Activated T-helper 9 cell treated with anti-CD3 and anti-CD28 coated beads, Interleukin-2, amount 50 U/mL, for 16 hours (primary cell): ENCODE data around the gene YIPF1.

ENCODE experiments used
- DNase-seq: peaks from one replicate; pipeline ENCODE4 v3.0.0-alpha.2; 2020; ENCODE audit warnings: low read depth

YIPF1 gene

DNA sequence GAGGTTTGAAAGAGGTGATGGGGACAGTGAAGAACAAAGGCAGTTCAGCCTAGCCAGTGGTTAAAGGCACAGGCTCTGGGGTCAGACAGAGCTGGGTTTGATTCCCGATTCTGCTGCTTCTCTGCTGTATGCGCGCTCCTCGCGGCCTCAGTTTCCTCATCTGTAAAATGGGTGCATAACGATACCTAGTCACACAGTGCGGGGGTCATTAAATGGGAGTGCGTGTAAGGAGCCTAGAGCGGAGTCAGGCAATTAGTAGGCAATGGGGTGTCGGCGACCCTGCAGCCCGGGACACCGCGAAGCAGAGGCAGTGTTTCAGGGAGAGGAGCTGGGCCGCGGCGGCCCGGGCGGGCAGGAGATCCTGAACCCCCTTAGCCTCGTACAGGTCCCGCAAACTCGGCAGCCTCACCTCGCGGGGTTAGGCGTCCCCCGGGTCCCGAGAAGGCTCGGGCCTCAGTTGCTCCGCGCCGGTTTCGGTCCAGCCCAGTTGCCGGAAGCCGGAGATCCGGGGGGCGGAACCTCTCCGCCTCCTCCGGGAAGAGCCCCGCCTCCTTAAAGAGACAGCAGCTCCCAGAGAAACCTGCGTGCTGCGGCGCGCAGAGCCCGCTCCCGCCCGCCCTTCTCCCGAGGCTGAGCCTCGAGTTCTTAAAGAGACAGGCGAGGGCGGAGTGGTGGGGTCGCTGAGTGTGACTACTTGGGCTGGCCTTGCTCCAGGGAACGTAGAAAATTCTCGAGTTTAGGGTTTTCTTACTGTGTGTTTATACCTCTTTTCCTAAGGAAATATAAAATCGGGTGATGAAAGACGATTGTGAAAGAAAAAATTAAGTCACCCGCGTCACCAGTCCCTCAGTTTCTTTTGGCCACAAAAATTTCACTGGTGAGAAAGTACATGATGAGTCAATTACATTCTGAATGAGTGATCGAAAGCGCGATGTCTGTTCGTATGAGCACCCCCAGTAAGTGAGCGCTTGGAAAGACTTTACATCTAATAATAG lies at the start of gene YIPF1:
Gene YIPF1 (minus strand): TSS at position 494 of the 995 bp plus-strand sequence. CDS start 860 bp downstream, outside the sequence.
- DNase-seq = peak; percentile 79

DNA sequence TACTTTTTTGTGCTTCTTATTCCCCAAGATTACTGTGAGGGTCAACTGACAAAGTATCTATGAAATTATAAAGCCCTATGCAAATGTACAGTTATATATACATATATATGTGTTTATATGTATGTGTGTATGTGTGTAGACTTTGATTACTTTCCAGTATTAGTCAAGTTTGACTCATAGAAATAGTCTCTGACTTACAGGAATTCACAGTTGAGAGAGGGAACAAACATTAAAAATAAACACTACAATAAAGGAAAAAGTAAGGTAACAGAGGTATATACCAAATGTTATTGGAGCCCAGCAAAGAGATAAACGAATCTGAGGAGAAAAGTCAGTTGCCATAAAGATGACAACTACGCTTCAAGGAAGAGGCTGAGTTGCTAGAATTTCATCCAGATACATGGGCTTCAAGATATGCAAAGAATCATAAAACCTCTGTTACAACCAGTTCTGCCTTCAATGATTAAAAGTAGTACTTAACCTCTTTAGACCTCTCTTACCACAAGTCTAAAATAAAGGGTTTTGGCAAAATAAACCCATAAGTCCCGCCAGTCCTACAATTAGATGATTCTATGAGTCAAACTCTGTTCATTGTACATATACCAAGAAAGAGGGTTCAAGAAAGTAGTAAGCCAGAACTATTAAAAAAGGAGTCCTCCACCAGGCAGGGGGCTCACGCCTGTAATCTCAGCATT lies 48.7 kb upstream of the YIPF1 start:
- no peak for DNase-seq

DNA sequence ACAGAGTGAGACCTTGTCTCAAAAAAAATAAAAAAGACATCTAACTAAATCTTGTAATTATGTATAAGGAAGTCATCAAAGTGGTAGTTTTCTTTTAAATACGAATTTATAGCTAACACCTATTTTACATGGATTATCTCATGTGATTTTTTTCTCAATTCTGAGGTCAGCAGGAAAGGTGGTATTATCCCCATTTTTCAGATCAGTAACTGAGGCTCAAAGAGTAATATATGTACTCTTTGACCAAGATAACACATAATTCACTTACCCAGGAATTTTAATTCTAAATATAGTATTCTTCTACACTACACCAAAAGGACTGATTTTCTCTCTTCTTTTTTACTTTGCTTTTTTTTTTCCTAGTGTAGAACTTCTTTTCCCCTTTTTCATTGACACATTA lies 46.8 kb upstream of the YIPF1 start:
- DNase-seq = no peak

DNA sequence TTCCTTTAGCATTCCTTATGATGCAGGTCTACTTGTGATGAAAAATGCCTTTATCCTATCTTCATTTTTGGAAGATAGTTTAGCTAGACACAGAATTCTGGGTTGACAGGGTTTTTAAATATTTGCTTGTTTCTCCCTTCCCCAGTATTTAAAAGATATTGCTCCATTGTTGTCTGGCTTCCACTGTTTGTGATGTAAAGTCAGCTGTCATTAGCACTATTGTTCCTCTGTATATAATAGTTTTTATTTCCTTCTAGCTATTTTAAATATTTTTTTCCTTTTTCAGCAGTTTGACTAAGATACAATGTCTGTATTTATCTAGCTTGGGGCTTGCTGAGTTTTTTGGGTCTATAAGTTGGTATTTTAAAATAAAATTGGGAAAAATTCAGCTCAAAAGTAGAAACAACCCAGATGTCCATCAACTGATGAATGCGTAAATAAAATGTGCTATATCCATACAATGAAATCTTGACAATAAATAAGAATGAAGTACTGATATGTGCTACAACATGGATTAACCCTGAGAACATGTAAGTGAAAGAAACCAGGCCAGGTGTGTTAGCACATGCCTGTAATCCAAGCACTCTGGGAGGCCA lies 44.7 kb upstream of the YIPF1 start:
- no peak for DNase-seq

DNA sequence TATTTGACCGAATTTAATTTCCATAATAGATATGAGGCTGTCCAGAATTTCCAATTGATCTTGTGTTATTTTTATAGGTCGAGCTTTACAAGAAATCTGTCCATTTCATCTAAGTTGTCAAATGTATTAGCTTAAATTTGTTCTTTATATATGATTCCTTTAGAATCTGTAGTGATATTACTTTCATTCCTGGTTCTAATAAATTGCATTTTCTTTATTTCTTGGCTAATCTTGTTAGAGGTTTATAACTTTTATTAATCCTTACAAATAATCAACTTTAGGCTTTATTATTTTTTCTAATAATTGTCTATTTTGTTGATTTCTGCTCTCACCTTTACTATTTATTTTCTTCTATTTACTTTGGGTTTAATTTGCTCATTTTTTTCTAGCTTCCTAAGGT lies 41.9 kb upstream of the YIPF1 start:
- DNase-seq = no peak

DNA sequence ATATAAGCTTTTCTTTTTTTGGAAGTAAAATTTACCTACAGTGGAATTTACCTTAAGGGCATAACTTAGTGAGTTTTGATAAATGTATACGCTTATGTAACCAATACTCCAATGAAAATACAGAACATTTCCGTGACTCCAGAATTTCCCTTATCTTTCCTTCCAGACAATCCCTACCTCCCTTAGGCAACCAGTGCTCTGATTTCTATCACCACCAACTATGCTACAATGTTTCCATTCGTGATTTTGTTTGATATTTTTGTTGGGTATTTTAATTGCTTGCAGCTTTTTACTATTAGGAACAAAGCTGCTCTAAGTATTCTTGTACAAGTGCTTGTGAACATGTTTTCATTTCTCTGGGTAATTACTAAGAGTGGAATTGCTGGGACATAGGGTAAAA lies 41.3 kb upstream of the YIPF1 start:
- DNase-seq = no peak

DNA sequence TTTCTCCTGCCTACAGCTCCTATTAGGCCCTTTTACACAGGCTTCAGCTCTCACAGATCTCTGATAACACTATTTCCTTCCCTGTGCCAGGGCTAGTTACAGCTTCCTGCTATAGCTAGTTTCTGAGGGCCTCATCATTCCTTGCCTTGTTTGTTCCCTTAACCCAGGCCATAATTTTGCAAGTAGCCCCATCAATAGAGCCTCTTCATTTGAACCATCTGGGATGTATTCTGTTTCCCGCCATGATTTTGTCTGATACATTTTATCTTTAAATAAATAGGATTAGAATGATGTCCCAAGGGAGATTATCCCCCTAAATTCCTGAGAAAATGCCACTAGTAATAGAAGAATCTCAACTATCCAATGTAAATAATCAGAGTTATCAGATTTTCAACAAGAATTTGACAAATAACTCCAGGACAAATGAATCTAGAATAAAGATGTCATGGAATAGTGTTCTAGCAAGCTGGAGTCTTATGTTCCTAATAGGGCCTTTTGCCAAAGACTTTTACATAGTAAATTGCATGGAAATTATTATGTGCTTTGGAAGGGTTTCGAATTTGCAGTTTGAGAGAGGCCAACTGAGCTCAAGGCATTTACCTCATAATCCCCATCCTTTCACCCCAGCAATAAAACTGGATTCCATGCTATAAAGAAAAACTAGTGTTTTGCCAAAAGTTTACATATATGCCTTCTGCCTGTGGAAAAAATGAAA lies 39.8 kb upstream of the YIPF1 start:
- no peak for DNase-seq

DNA sequence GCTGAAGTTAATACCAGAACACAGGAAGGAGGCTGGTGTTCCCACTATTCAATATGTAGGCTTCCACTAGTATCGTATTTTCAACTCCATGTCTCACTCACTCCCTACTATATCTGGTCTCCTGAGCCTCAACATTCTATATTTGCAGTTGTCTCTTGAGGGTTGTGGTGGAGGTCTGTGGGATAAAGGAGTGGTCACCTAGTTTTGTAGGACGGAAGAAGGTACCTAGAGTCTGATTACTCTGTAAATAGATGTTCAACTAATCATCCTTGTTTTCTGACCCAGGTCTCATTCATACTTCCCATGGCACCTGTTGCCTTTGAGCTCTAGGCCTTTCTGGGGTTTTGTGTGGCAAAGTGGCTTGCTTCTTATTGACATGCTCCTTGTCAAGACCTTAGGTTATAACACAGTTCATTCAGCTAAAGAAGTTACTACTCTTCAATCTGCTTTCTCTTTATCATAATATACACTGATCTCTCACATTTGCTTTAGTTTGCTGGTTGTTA lies 37.8 kb upstream of the YIPF1 start:
- no peak for DNase-seq

DNA sequence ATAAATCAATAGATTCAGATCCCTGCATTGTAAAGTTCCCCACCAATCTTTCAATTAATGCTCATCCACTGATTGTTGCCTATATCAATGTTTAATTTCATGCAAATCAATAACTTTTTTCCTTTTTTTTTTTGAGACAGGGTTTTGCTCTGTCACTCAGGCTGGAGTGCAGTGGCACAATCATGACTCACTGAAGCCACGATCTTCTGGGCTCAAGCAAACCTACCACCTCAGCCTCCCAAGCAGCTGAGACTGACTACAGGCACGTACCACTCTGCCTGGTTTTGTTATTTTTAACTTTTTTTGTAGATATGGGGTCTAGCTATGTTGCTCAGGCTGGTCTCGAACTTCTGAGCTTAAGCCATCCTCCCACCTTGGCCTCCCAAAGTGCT lies 30.1 kb upstream of the YIPF1 start:
- no peak for DNase-seq

DNA sequence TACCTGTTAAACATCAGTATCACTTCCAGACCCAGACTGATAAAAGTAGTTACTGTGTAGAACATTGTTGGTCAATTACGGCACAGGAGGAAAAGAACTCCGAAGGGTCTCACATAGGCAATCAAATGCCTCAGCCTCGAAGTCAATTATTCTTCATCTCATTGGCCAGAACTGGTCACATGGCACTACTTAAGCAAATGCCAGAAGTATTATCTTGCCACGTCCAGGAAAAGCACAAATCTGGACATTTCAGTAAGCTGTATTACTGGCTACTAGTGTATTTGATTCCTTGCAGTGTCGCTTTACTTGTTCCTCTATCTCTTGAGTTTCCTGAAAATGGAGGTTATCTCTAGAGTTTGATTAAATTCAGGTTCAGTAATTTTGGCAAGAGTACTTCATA lies 28.7 kb upstream of the YIPF1 start:
- no peak for DNase-seq

DNA sequence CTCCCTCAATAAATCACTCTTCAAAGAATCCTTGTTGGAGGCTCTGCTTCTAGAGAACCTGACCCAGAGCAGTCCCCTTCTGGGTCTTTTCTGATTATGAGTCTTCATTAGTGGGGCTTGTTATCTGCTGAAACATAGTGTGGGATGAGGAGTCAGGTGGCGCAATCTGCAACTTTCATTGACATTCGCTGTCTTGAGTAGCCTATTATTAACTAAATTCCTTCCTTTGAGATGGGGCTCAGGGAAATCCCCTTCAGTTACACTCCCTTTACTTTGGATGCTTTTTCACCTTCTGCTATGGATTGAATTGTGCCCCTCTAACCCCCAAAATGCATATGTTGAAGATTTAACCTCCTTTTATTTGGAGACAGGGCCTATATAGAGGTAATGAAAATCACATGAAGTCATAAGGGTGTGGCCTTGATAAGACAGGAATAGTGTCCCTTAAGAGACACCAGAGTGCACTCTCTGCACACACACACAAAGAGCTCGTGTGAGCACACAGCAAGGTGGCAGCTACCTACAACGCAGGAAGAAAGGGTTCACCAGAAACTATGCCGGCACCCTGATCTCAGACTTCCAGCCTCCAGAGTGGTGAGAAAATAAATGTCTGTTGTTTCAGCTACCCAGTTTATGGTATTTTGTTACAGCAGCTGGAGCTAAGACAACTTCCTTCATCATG lies 23.9 kb upstream of the YIPF1 start:
- no peak for DNase-seq

DNA sequence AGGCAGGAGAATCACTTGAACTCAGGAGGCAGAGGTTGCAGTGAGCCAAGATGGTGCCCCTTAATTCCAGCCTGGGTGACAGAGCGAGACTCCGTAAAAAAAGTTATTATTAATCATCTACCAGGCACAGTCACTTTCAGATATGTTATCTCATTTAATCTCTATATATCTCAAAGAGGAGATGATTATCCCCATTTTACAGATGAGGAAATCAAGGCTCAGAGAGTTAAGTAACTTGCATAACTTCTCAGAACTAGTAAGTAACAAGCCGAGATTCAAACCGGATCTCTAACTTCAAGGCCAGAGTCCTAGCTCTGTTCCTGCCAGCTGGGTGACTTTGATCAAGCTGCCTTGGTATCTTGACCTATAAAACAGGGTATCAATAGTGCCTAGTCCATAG lies 21.8 kb upstream of the YIPF1 start:
- no peak for DNase-seq

DNA sequence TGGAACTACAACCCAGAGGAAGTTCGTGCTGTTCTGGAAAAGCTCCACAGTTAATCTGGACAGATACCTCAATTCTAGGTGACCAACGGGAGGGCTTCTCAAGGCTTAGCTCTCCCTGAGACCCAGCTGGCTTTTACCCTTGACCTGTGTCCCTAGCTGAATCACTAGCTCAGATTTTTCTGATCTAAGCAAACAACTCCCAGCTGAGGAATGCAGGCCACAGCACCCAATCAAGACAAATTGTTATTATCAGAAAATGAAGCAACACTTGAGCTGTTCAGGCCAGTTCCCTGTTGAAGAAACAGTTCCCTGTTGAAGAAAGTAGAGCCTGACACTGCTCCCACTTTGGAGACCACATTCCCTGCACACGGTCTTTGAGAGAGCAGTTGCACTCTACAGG lies 20.3 kb upstream of the YIPF1 start:
- no peak for DNase-seq

DNA sequence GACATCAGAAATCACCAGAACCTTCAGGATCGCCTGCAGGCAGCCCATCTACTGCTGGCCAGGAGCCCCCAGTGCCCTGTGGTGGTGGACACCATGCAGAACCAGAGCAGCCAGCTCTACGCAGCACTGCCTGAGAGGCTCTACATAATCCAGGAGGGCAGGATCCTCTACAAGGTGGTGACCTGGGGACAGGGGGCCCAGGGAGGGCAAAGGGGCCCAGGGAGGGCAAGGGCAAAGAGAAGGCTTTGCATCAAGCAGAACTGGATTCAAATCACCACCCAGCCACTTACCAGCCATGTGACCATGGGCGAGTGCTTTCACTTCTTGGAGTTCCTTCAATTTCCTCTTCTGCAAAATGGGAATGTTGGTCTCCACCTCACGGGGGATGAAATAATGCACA lies 16.5 kb upstream of the YIPF1 start:
- no peak for DNase-seq

DNA sequence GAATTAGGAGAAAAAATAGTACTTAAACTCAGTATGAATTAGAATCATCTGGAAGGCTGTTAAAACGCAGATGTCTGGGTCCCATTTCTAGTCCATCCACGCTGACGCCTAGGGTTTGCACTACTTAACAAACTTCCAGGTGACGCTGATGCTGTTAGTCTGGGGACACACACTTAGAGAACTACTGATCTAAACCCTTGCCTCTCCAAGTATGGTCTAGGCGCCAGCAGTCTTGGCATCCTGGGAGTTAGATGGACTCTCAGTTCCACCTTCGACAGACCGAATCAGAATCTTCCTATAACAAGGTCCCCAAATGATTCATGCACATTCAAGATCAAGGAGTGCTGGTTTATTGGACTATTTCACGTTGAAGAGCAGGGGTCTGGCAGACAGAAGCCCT lies 15.9 kb upstream of the YIPF1 start:
- DNase-seq = no peak

DNA sequence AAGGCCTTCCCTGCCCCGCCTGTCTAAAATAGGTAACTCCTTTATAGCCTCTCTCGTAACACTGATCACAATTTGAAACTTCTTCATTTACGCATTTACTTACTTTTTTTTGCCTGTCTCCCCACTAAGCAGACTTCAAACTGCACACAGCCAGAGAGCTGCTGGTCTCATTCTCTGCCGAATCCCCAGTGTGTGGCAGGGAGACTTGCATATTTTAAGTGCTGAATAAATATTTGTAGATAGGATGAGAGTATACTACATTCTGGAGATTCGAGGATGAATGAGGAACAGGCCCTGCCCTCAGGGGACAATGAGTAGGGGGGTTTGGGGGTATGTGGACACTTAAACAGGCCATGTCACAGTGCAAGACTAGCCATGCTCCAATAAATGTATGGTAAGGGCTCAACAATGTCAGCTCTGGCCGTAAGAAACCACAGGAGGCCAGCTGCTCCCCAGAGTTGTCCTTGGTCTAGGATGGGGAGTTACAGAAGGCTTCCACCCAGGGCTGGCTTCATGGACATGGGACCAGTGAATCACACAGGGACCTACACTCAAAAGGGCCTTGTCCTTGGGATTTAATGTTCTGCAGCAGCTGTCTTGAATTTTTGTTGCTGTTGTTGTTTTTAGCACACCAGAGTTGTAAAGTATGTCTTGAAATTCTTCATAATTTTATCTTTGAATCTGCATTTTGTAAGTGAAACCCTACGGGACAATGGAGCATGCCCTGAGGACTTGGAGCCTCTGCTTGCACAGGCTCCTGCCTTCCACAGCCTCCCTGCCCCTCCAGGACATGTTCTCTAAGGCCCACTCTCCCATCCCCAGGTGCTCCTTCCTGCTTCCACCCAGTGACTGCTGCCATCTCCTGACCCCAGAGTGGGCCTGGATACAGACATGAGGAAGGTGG lies 12.9 kb upstream of the YIPF1 start:
- no peak for DNase-seq

DNA sequence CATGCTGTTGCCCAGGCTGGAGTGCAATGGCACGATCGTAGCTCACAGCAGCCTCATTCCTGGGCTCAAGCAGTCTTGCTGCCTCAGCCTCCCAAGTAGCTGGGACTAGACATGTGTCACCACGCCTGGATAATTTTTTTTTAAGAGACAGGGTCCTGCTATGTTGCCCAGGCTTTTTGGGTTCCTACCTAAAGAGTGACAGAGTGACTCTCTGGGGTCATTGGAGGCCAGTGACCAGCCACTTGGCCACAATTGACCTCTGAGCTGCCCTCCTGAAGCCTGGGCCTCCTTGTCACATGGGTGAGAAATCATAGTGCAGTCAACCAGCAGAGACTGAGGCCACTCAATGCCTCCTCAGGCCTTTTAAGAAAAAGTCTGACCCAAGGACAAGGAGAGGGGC lies 10.1 kb upstream of the YIPF1 start:
- no peak for DNase-seq

DNA sequence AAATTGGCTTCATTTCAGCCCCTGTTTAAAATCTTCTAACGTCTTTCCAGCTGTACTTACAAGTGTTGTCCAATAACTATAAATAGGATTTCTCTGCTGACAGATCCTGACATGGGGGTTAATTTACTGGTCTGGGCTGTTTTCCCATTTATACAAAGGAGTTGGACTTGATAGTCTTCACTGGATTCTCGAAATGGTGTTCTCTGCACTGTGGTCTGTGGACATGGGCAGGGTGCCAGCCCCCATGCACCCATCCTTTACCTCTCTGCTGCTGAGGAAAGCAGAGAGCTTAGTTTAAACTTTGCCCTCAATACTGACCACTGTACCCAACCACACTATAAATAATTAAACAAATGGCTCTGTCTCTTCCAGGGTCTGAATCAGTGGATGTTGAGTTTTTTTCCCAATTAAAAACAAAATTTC lies 9.6 kb upstream of the YIPF1 start:
- no peak for DNase-seq

DNA sequence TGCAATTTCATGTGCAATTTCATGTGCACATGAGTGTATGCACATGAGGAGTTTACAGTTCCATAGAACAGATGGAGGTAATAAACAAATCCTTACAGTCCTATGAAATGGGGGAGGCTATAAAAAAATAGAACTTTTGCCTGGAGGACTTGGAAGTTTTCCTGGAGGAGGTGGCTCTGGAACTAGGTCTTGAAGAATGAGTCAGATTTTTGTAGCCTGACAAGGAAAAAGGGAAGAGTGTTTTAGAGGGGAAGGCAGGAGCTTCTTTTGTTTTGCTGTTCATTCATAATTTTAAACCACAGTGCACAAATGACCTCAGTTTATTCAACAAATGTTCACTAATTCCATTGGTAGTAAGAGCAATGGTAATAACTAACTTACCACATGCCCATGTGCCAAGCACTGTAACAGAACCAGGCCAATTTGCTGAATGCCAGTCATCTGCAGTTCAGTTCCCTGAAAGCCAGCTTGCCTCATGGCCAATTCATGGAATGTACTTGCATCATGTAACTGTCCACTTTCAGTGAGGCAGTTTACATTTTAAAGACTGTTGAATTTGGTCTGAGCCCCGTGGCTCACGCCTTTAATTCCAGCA lies 7.1 kb upstream of the YIPF1 start:
- DNase-seq = no peak

DNA sequence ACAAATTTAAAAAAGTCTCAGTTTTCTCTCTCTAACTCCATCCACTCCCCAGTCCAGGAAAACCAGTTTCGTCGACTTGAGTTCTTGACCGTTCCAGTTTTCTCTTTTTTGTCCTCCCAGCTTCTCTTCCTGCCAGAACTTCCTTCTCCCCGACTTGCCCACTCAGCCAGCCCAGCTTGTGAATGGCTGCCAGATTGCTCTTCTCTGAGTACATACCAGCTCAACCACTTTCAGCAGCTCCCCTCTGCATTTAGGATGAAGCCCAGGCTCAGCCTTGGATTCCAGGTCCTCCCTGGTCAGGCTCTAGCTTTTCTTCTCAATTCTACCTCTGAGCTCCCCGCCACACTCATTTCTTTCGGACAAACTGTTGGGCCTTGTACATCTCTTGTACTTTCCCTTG lies 5.8 kb upstream of the YIPF1 start:
- no peak for DNase-seq
